Measurements from ENCODE around the gene NDUFA7.

DNA sequence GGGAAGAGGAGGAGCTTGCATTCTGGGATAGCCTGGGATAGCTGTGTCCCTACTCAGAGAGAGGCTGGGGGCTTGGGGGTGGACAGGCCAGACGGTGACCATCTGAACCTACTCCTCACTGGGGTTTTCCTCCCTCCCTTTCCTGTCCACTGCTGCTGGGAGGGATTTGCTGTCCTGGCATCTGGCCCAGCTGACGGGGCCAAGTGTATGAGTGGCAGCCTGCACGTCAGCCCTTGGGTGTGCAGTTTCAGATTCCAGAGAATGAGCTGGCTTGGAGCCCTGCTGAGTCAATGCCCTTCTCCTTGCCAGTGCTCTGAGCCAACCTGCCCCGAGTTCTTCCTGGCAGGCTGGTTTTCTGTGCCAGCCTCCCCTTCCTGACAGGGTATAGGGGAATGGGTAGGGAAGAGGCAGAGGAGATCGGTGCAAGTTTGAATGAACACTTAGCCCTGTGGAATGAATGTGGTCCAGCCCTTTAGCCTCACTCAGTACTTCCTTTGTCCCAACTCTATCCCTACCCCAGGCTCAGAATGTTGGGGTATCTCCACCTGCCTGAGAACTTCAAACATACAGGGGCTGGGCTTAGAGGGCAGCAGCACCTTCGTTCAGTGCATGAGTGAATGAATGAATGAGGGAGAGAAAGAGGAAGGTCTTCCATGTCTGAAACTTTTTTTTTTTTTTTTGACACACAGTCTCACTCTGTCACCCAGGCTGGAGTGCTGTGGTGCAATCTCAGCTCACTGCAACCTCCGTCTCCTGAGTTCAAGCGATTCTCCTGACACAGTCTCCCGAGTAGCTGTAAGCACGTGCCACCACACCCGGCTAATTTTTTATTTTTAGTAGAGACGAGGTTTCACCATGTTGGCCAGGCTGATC is 41.0 kb upstream of the NDUFA7 start:
- TF ChIP-seq, protein P1, sequence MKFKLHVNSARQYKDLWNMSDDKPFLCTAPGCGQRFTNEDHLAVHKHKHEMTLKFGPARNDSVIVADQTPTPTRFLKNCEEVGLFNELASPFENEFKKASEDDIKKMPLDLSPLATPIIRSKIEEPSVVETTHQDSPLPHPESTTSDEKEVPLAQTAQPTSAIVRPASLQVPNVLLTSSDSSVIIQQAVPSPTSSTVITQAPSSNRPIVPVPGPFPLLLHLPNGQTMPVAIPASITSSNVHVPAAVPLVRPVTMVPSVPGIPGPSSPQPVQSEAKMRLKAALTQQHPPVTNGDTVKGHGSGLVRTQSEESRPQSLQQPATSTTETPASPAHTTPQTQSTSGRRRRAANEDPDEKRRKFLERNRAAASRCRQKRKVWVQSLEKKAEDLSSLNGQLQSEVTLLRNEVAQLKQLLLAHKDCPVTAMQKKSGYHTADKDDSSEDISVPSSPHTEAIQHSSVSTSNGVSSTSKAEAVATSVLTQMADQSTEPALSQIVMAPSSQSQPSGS (CRISPR knock-in tag; IDR thresholded peaks at IDR 0.05; ENCODE audit: borderline replicate concordance, low read depth): no peak
- TF ChIP-seq ZNF416 (CRISPR knock-in tag; IDR thresholded peaks at IDR 0.05): no peak
- TF ChIP-seq, protein P2, sequence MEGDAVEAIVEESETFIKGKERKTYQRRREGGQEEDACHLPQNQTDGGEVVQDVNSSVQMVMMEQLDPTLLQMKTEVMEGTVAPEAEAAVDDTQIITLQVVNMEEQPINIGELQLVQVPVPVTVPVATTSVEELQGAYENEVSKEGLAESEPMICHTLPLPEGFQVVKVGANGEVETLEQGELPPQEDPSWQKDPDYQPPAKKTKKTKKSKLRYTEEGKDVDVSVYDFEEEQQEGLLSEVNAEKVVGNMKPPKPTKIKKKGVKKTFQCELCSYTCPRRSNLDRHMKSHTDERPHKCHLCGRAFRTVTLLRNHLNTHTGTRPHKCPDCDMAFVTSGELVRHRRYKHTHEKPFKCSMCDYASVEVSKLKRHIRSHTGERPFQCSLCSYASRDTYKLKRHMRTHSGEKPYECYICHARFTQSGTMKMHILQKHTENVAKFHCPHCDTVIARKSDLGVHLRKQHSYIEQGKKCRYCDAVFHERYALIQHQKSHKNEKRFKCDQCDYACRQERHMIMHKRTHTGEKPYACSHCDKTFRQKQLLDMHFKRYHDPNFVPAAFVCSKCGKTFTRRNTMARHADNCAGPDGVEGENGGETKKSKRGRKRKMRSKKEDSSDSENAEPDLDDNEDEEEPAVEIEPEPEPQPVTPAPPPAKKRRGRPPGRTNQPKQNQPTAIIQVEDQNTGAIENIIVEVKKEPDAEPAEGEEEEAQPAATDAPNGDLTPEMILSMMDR (IDR thresholded peaks at IDR 0.05): no peak

Measured in WTC11 (cell line).